SW480 (cell line): ENCODE results near the gene NDUFB1.

Source experiments
- DNase-seq: peaks from one replicate; pipeline ENCODE4 v3.0.0-alpha.2; 2016; ENCODE audit warnings: low spot score

Gene NDUFB1

GRCh38 chr14:92121670-92122350 is at the start of gene NDUFB1, which contains the start of gene CPSF2:
TSS of gene NDUFB1 (minus strand) at chr14:92121706. CDS start at chr14:92117637, 4,069 bp downstream.
TSS of gene CPSF2 (plus strand) at chr14:92121969. CDS start at chr14:92130985, 9,016 bp downstream.
- DNase-seq: peak; percentile 85

GRCh38 chr14:92164958-92165357 is 43.5 kb upstream of the NDUFB1 start:
- DNase-seq: no peak

- no peak for DNase-seq
These were observed 40.0 kb upstream of the NDUFB1 start for GRCh38 chr14:92161521-92161920.

GRCh38 chr14:92160619-92161018 is 39.1 kb upstream of the NDUFB1 start:
- DNase-seq: no peak

GRCh38 chr14:92154283-92154942 is 32.9 kb upstream of the NDUFB1 start:
- no peak for DNase-seq

- DNase-seq: no peak
These were observed 32.1 kb upstream of the NDUFB1 start for GRCh38 chr14:92153581-92153980.

GRCh38 chr14:92144708-92145107 is 23.2 kb upstream of the NDUFB1 start:
- no peak for DNase-seq

GRCh38 chr14:92143962-92144361 is 22.5 kb upstream of the NDUFB1 start:
- no peak for DNase-seq

GRCh38 chr14:92143309-92143708 is 21.8 kb upstream of the NDUFB1 start:
- DNase-seq: no peak

GRCh38 chr14:92135269-92135668 is 13.8 kb upstream of the NDUFB1 start:
- DNase-seq: peak; percentile 51

- DNase-seq: no peak
These were observed 12.9 kb upstream of the NDUFB1 start for GRCh38 chr14:92134456-92134855.

GRCh38 chr14:92122761-92123160 is 1.3 kb upstream of the NDUFB1 start:
- DNase-seq: no peak

- peak; percentile 48 for DNase-seq
These were observed 808 bp upstream of the NDUFB1 start for GRCh38 chr14:92122351-92122677.

- peak; percentile 43 for DNase-seq
These were observed 268 bp downstream of the NDUFB1 start for GRCh38 chr14:92121207-92121669.

- DNase-seq: no peak
These were observed 12.0 kb downstream of the NDUFB1 start for GRCh38 chr14:92109490-92109889.

- DNase-seq: peak; percentile 28
These were observed 12.9 kb downstream of the NDUFB1 start for GRCh38 chr14:92108345-92109254.

- peak; percentile 99 for DNase-seq
These were observed 15.2 kb downstream of the NDUFB1 start, which contains the start of gene ATXN3 for GRCh38 chr14:92106143-92106926. TSS of gene ATXN3 (minus strand) at chr14:92106582. CDS start at chr14:92106552, 30 bp downstream.

- peak; percentile 57 for DNase-seq
These were observed 15.7 kb downstream of the NDUFB1 start for GRCh38 chr14:92105893-92106142.

GRCh38 chr14:92105073-92105892 is 16.2 kb downstream of the NDUFB1 start:
- no peak for DNase-seq

GRCh38 chr14:92103363-92103989 is 18.0 kb downstream of the NDUFB1 start:
- DNase-seq: no peak

- no peak for DNase-seq
These were observed 21.7 kb downstream of the NDUFB1 start for GRCh38 chr14:92099802-92100201.
